Brain microvascular endothelial cell (primary cell): ENCODE data around the gene CST2.
"Not testable (repeated sequence)": the region's sequence is repeated elsewhere in the genome, so short reads cannot be mapped to it uniquely, and the experiment has no call there.

ENCODE experiments used
- DNase-seq: peaks from one replicate; pipeline ENCODE4 v3.0.0-alpha.2; 2020
- H3K27ac ChIP-seq: fragments of 250-450 bp; sonication (Bioruptor Pico); 2 replicates; pipeline ENCODE4 v1.5.1; 2020; ENCODE audit warnings: mild to moderate bottlenecking, moderate library complexity
- H3K27me3 ChIP-seq: fragments of 250-450 bp; sonication (Bioruptor Pico); replicated peaks from 2 replicates; pipeline ENCODE4 v1.5.1; 2020; ENCODE audit warnings: mild to moderate bottlenecking
- H3K36me3 ChIP-seq: fragments of 250-450 bp; sonication (Bioruptor Pico); replicated peaks from 2 replicates; pipeline ENCODE4 v1.5.1; 2020; ENCODE audit warnings: mild to moderate bottlenecking
- H3K4me3 ChIP-seq: 2 replicates; pipeline ENCODE4 v1.5.1; 2011; ENCODE audit warnings: low read depth, mild to moderate bottlenecking, control low read depth, low read length, moderate library complexity
- CTCF ChIP-seq: IDR thresholded peaks from 2 replicates; pipeline ENCODE4 v1.5.1; 2011; ENCODE audit warnings: low read depth, mild to moderate bottlenecking, moderate library complexity, low read length, control low read depth, inconsistent platforms; ENCODE audit errors: missing control alignments
- in situ Hi-C: cut with HindIII; loops from 2 replicates; pipeline ENCODE4 v1.10.0; 2017; ENCODE audit warnings: low sequenced_read_pairs, low pct_ligation_motif_present

Gene CST2

DNA sequence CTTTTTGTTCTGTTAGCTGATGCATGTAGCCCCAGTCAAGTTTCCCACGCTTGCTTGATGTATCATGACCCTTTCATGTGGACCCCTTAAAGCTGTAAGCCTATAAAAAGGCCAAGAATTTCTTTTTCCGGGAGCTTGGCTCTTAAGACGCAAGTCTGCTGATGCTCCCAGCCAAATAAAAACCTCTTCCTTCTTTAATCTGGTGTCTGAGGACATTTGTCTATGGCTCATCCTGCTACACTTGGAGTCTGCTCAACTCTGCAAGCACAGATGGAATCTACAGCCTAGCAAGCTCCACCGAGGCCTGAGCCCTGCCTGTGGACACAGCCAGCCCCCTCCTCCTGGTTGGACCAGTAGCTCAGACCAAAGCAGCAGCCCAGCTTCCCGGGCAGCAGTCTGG is 3.4 kb downstream of the CST2 start:
- in situ Hi-C loops, result no loop called here
- H3K27me3 ChIP-seq, result no peaks in the 10 kb centered on the region
- DNase-seq, result no peak
- H3K4me3 ChIP-seq, result no peak overlapping the region
- H3K27ac ChIP-seq, result no peak overlapping the region
- TF ChIP-seq CTCF, result no peak
- H3K36me3 ChIP-seq, result no peaks in the 10 kb centered on the region

DNA sequence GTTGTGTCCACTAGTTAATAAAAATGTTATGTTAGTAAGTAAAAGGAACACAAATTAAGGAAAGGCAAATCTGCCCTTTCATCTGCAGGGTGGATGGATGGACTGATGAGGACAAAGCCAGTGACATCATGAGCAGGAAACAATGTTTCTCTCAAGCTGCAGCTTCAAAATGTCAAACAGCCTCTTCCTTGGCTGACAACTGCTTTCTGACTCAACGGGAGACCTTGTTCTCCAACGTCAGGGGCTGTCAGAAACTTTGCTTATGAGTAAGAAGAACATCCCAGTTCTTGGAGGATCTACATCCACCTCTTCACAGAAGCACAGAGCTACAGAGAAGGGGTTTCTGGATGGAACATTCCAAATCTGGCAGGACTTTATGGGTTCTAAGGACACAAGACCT is 6.0 kb downstream of the CST2 start:
- peak; percentile 76 for DNase-seq
- in situ Hi-C loops, result no loop called here
- no peak for TF ChIP-seq CTCF
- Histone ChIP-seq H3K27me3 (no peaks in the 10 kb centered on the region), H3K36me3 (no peaks in the 10 kb centered on the region), H3K27ac (no peak overlapping the region), H3K4me3 (no peak overlapping the region)

GRCh38 chr20:23811559-23811958 is 15.0 kb downstream of the CST2 start:
- H3K27me3 ChIP-seq, H3K36me3 ChIP-seq, H3K4me3 ChIP-seq, DNase-seq, H3K27ac ChIP-seq, in situ Hi-C loops: not testable (repeated sequence)

GRCh38 chr20:23810349-23810748 is 16.2 kb downstream of the CST2 start:
- H3K27me3 ChIP-seq, in situ Hi-C loops, H3K4me3 ChIP-seq, DNase-seq, H3K36me3 ChIP-seq, H3K27ac ChIP-seq: not testable (repeated sequence)

GRCh38 chr20:23800865-23801264 is 25.7 kb downstream of the CST2 start:
- H3K27me3 ChIP-seq, result no peaks in the 10 kb centered on the region
- no peak overlapping the region for H3K27ac ChIP-seq
- DNase-seq, result no peak
- no peaks in the 10 kb centered on the region for H3K36me3 ChIP-seq
- no peak for TF ChIP-seq CTCF
- in situ Hi-C loops, result no loop called here
- no peak overlapping the region for H3K4me3 ChIP-seq

GRCh38 chr20:23799216-23799847 is 27.2 kb downstream of the CST2 start:
- H3K36me3 ChIP-seq, H3K27me3 ChIP-seq, H3K4me3 ChIP-seq, in situ Hi-C loops, H3K27ac ChIP-seq: not testable (repeated sequence)
- TF ChIP-seq CTCF, result peak; percentile 69
- peak; percentile 55 for DNase-seq

DNA sequence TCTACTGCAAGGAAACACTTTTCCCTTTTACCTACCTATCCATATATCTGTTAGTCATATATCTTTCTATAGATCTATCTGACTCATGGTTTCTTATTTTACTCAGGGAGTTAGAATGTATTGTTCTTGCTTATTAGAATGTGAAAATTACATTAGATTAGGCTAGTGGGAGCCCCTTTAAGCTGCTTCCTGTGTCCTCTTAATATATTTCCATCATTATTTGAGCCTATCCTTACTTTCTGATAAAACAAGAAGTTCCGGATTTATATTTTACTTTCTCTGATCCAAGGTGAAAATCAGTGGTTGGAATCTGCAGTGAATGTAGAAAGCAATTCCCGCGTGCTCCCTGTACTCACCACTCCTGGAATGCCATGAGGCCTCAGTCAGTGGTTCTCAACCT is 31.0 kb downstream of the CST2 start:
- DNase-seq, result no peak
- in situ Hi-C loops, result no loop called here

More for the DNA sequence above, 31.0 kb downstream of the CST2 start:
- H3K4me3 ChIP-seq, result no peak overlapping the region
- no peaks in the 10 kb centered on the region for H3K27me3 ChIP-seq
- H3K27ac ChIP-seq, result no peak overlapping the region
- TF ChIP-seq CTCF, result no peak
- H3K36me3 ChIP-seq, result no peaks in the 10 kb centered on the region
